BJ (cell line): ENCODE results near the gene RFX4. TPM values are rescaled to one million over a fixed set of nuclear protein-coding genes. Genes with fewer than 3 reads are reported as not detected.
"Not testable (repeated sequence)": the region's sequence is repeated elsewhere in the genome, so short reads cannot be mapped to it uniquely, and the experiment has no call there.

Experiments
- CTCF ChIA-PET: fragments of 350-600 bp; formaldehyde crosslinking; extraction: SDS; loops from one replicate; lab custom pipeline; 2021; ENCODE audit warnings: antibody characterized with exemption, inconsistent platforms; lab: Yijun Ruan, JAX
- POLR2A ChIA-PET: fragments of 300-600 bp; sonication (Branson Sonifier 250); formaldehyde crosslinking; extraction: SDS; loops from one replicate; lab custom pipeline; 2021; ENCODE audit warnings: antibody characterized with exemption; lab: Charles Lee
- DNase-seq: peaks from one replicate; pipeline ENCODE4 v3.0.0-alpha.2; 2011; ENCODE audit warnings: low read depth
- H3K27me3 ChIP-seq: 2 replicates; pipeline ENCODE4 v1.6.0; 2011; ENCODE audit warnings: low read length; ENCODE audit not compliant: control insufficient read depth, insufficient read depth
- H3K36me3 ChIP-seq: 2 replicates; pipeline ENCODE4 v1.5.1; 2011; ENCODE audit warnings: low read length; ENCODE audit not compliant: control insufficient read depth, insufficient read depth
- H3K4me3 ChIP-seq: 2 replicates; pipeline ENCODE4 v1.5.1; 2011; ENCODE audit warnings: low read depth, mild to moderate bottlenecking, control low read depth, low read length
- polyA plus RNA-seq: library from polyadenylated mRNA; depleted of rRNA; stranded (reverse); fragments of >200 nt; gene quantifications from 2 replicates; pipeline ENCODE4 v1.2.3, GENCODE V29; 2011
- TF ChIP-seq, protein P1 (sequence below): IDR thresholded peaks from 2 replicates; pipeline ENCODE4 v1.5.1; 2011; ENCODE audit warnings: low read depth, mild to moderate bottlenecking, control low read depth, inconsistent platforms, low read length, moderate library complexity; ENCODE audit not compliant: insufficient read depth

RFX4 gene
- polyA plus RNA-seq, 1 experiment, result not detected

DNA sequence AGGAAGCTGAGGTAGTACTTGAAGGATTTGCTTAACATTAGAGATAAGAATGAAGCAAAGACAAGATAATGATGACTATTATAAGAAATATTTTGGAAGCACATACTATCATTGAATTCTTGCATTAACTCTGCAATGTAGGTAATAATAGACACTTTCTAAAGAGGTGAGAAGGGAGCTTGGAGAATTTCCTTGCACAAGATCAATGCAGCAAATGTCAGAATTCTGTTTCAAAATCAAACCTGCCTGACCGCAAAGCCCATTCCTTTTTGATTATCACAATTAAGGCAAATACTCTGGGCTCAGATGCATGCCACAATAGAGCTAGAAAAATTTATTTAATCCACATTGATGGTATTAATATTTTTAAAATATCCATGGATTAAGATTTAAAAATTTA lies 141.3 kb downstream of the RFX4 start:
- POLR2A ChIA-PET, result no interaction called here
- CTCF ChIA-PET, result no interaction called here

DNA sequence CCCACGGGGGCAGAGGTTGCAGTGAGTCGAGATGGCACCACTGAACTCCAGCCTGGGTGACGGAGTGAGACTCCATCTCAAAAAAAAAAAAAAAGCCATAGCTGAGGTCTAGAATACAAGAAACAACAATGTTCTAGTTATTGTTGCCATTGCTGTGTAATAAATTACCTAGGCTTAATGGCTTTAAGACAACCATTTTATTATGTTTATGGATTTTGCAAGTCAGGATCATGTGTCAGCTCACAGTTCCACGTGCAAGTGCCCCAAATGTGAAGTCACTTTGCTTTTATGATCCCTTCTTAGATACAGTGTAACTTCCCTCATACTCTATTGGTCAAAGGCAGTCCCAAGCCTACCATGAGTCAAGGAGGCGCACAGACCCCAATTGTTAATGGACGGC lies 142.1 kb downstream of the RFX4 start:
- Histone ChIP-seq H3K27me3 (no peaks in the 10 kb centered on the region), H3K4me3 (no peak overlapping the region), H3K36me3 (no peaks in the 10 kb centered on the region)
- DNase-seq, result no peak
- CTCF ChIA-PET, result no interaction called here
- TF ChIP-seq, protein P1, sequence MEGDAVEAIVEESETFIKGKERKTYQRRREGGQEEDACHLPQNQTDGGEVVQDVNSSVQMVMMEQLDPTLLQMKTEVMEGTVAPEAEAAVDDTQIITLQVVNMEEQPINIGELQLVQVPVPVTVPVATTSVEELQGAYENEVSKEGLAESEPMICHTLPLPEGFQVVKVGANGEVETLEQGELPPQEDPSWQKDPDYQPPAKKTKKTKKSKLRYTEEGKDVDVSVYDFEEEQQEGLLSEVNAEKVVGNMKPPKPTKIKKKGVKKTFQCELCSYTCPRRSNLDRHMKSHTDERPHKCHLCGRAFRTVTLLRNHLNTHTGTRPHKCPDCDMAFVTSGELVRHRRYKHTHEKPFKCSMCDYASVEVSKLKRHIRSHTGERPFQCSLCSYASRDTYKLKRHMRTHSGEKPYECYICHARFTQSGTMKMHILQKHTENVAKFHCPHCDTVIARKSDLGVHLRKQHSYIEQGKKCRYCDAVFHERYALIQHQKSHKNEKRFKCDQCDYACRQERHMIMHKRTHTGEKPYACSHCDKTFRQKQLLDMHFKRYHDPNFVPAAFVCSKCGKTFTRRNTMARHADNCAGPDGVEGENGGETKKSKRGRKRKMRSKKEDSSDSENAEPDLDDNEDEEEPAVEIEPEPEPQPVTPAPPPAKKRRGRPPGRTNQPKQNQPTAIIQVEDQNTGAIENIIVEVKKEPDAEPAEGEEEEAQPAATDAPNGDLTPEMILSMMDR, result no peak
- POLR2A ChIA-PET, result no interaction called here

More for the DNA sequence above, 141.3 kb downstream of the RFX4 start:
- H3K36me3 ChIP-seq, result no peaks in the 10 kb centered on the region
- TF ChIP-seq, protein P1, result no peak
- H3K27me3 ChIP-seq, result no peaks in the 10 kb centered on the region
- no peak for DNase-seq
- H3K4me3 ChIP-seq, result no peak overlapping the region

DNA sequence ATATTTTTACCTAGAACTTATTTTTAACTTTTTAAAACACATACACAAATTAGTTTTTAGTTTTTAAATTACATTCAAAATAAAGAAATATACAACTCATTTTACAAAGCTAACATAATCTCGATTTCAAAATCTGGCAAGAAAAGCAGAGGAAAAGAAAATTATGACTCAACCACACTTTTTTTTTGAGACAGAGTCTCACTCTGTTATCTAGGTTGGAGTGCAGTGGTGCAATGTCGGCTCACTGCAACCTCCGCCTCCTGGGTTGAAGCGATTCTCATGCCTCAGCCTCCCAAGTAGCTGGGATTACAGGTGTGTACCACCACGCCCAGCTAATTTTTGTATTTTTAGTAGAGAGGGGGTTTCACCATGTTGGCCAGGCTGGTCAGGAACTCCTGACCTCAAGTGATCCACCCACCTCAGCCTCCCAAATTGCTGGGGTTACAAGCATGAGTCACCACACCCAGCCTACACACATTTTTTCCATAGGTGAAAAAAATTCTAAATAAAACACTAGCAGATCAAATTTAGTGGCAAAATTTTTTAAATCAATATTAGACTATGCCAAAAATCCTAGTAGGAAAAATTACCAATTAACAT lies 143.9 kb downstream of the RFX4 start:
- H3K27me3 ChIP-seq, POLR2A ChIA-PET, DNase-seq, CTCF ChIA-PET, H3K4me3 ChIP-seq, H3K36me3 ChIP-seq: not testable (repeated sequence)

DNA sequence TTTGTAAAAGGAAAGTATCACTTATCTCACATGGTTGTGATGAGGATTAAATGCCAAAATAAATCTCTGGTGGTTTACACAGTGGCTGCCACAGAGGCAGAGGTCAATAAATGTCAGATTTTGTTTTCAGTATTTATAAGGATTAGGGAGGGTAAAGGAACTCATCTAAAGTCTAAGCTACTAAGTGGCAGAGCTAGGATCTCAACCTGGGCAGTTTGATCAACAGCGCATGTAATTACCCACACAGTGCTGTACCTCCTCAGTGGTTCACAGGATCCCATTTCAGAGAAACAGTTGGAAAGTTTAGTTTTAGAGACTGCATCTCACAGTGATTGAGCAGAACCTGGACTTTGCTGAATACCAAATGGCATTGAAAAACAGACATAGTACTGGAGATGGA lies 146.8 kb downstream of the RFX4 start:
- H3K27me3 ChIP-seq, result no peaks in the 10 kb centered on the region
- ChIA-PET POLR2A (no interaction called here), CTCF (interaction anchor here (0.9 to 1.2 kb wide), 2 partner anchors 14 to 112 kb away, joined by 4 to 5 read pairs; no protein-coding TSS in a partner anchor)
- H3K4me3 ChIP-seq, result no peak overlapping the region
- H3K36me3 ChIP-seq, result no peaks in the 10 kb centered on the region
- no peak for DNase-seq
- TF ChIP-seq, protein P1, result no peak

DNA sequence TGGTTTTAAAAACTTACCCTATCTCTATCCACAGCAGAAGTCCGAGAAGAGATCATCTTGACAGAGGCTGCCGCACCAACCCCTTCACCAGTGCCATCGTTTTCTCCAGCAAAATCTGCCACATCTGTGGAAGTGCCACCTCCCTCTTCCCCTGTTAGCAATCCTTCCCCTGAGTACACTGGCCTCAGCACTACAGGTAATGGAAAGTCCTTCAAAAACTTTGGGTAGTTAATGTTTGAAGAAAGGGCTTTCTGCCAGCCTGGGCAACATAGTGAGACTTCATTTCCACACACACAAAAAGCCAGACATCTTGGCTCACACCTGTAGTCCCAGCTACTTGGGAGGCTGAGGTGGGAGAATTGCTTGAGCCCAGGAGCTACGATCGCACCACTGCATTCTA lies 150.1 kb downstream of the RFX4 start:
- DNase-seq, result no peak
- H3K27me3 ChIP-seq, result no peaks in the 10 kb centered on the region
- no peaks in the 10 kb centered on the region for H3K36me3 ChIP-seq
- ChIA-PET CTCF (no interaction called here), POLR2A (no interaction called here)
- H3K4me3 ChIP-seq, result no peak overlapping the region
- TF ChIP-seq, protein P1, result no peak

DNA sequence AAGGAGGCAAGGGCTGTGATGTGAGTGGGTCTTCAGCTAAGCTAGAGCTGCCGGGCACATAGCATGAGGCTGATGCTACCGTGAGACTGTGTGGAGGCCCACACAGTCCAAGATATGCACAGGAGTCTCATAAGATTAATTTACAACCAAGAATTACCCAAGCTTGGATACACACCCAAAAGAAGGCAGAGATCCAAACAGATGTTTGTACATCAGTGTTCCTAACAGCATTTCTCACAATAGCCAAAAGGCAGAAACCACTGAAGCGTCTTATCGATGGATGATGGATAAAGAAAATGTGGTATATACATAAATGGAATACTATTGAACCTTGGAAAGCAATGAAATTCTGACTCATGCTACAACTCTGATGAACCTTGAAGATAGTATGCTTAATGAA lies 150.9 kb downstream of the RFX4 start:
- ChIA-PET POLR2A (no interaction called here), CTCF (no interaction called here)
- no peaks in the 10 kb centered on the region for H3K27me3 ChIP-seq
- TF ChIP-seq, protein P1, result no peak
- no peak for DNase-seq
- H3K4me3 ChIP-seq, result no peak overlapping the region
- no peaks in the 10 kb centered on the region for H3K36me3 ChIP-seq
